ENCODE data around the gene TMEM87B.

GRCh38 chr2:112047537-112048235 lies 7.4 kb upstream of the TMEM87B start:
- no peak for TF ChIP-seq POLR2A (IDR thresholded peaks at IDR 0.05; ENCODE audit: low read length)
- TF ChIP-seq GATA1 (IDR thresholded peaks at IDR 0.05; ENCODE audit: low read depth, low read length), result no peak
